ENCODE data around the gene MYOM1. TPM values are rescaled to one million over a fixed set of nuclear protein-coding genes. Genes with fewer than 3 reads are reported as not detected.
"Not testable (repeated sequence)": the region's sequence is repeated elsewhere in the genome, so short reads cannot be mapped to it uniquely, and the experiment has no call there.

MYOM1 gene
- total RNA-seq, 4 donors from 2014 or later: 13.3 to 31.7 (median 16.5) TPM

DNA sequence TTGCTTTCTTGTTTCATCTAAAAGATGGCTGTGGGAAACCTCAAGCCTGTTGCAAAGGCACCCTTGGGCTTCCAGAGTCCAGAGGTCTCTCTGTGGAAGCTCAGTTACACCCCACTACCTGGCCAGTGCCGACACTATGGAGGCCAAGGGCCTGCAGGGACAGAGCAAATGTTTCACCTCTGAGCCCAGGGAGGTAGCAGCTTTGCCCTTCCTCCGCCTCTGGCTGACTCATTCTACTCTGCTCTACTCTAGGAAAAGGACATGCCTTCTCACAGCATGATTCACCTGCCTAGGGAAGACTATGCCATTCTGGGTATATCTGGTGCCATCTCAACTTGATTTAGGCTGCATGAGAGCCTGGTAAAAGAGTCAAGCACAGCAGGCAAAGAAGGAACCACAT, 12.2 kb downstream of the MYOM1 start:
- peaks cover 0 to 28% (median 6%) of the 10 kb centered on the region in 4 donors for H3K36me3 ChIP-seq
- intact Hi-C loops (cut with DNase I): no loop called here
- H3K9me3 ChIP-seq: peaks cover 0 to 13% (median 6%) of the 10 kb centered on the region in 4 donors
- TF ChIP-seq POLR2A (IDR thresholded peaks at IDR 0.05; ENCODE audit: low read depth) (no peak), EP300 (IDR thresholded peaks at IDR 0.05) (no peak), POLR2AphosphoS5 (IDR thresholded peaks at IDR 0.05) (no peak)
- TF ChIP-seq, protein P1, sequence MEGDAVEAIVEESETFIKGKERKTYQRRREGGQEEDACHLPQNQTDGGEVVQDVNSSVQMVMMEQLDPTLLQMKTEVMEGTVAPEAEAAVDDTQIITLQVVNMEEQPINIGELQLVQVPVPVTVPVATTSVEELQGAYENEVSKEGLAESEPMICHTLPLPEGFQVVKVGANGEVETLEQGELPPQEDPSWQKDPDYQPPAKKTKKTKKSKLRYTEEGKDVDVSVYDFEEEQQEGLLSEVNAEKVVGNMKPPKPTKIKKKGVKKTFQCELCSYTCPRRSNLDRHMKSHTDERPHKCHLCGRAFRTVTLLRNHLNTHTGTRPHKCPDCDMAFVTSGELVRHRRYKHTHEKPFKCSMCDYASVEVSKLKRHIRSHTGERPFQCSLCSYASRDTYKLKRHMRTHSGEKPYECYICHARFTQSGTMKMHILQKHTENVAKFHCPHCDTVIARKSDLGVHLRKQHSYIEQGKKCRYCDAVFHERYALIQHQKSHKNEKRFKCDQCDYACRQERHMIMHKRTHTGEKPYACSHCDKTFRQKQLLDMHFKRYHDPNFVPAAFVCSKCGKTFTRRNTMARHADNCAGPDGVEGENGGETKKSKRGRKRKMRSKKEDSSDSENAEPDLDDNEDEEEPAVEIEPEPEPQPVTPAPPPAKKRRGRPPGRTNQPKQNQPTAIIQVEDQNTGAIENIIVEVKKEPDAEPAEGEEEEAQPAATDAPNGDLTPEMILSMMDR (IDR thresholded peaks at IDR 0.05): no peak
- H3K27ac ChIP-seq (replicated peaks in 1 of 4): no peak overlapping the region
- H3K4me1 ChIP-seq: peaks cover 18 to 30% (median 28%) of the 10 kb centered on the region in 4 donors
- peak; percentile 55 for DNase-seq (ENCODE audit: extremely low spot score)
- no peaks in the 10 kb centered on the region for H3K27me3 ChIP-seq
- H3K4me3 ChIP-seq: no peak overlapping the region
- 80% methylated on average over 2 of the region's 2 CpGs for WGBS

DNA sequence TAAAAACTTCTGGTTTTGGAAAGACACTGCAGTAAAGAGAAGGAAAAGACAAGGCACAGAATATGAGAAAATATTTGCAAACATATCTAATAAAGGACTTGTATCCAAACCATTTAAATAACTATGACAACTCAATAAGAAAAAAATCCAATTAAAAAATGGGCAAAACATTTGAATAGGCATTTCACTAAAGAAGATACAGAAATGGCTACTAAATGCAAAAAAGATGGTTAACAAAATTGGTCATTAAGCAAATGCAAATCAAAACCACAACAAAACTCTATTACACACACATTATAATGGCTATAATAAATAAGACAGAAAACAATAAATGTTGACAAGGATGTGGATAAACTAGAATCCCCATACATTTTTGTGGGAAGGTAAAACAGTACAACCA, 14.5 kb downstream of the MYOM1 start:
- TF ChIP-seq EP300 (IDR thresholded peaks at IDR 0.05) (no peak), POLR2AphosphoS5 (IDR thresholded peaks at IDR 0.05) (no peak), POLR2A (IDR thresholded peaks at IDR 0.05; ENCODE audit: low read depth) (no peak)
- TF ChIP-seq, protein P1 (IDR thresholded peaks at IDR 0.05): no peak

DNA sequence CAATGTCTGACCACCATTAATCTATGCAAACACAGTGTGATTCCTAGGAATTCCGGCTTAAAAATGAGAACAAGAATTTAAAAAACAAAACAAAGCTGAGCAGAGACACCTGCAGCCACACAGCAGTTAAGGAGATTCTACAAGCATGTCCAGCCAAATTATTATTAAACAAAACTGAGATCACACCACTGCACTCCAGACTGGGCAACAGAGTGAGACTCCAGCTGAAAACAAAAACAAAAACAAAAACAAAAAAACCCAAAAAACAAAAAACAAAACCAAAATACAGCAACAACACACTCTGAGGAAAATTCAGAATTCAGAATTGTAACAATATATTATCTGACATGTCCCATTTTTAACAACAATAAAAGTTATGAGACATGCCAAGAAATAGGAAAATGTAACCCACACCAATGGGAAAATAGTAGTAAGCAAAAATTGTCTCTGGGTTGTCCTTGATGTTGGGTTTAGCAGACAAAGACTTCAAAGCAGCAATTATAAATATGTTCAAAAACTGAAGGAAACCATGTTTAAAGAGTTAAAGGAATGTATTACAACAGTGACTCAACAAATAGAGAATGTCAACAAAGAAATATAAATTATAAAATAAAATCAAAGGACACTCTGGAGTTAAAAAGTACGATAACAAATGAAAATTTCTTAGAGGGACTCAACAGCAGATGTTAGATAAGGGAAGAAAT, 19.7 kb downstream of the MYOM1 start:
- Histone ChIP-seq H3K9me3 (peaks cover 0 to 15% (median 7%) of the 10 kb centered on the region in 4 donors), H3K36me3 (no peaks in the 10 kb centered on the region), H3K4me3 (no peak overlapping the region), H3K4me1 (peaks cover 11 to 23% (median 18%) of the 10 kb centered on the region in 4 donors), H3K27ac (replicated peaks in 1 of 4) (no peak overlapping the region), H3K27me3 (no peaks in the 10 kb centered on the region)
- DNase-seq (ENCODE audit: extremely low spot score): peak; percentile 26
- no peak for TF ChIP-seq POLR2A (IDR thresholded peaks at IDR 0.05; ENCODE audit: low read depth)
- TF ChIP-seq, protein P1 (IDR thresholded peaks at IDR 0.05): no peak
- no peak for TF ChIP-seq EP300 (IDR thresholded peaks at IDR 0.05)
- TF ChIP-seq POLR2AphosphoS5 (IDR thresholded peaks at IDR 0.05): no peak
- intact Hi-C loops (cut with DNase I): no loop called here
- 66% methylated on average over 2 of the region's 2 CpGs for WGBS

More for the DNA sequence above, 14.5 kb downstream of the MYOM1 start:
- Histone ChIP-seq H3K27ac (replicated peaks in 1 of 4) (no peak overlapping the region), H3K4me1 (peaks cover 6 to 12% (median 9%) of the 10 kb centered on the region in 4 donors), H3K4me3 (no peak overlapping the region), H3K36me3 (peaks cover 0 to 18% (median 6%) of the 10 kb centered on the region in 4 donors), H3K9me3 (peaks cover 0 to 15% (median 9%) of the 10 kb centered on the region in 4 donors), H3K27me3 (no peaks in the 10 kb centered on the region)
- DNase-seq (ENCODE audit: extremely low spot score): no peak
- intact Hi-C loops (cut with DNase I): no loop called here

DNA sequence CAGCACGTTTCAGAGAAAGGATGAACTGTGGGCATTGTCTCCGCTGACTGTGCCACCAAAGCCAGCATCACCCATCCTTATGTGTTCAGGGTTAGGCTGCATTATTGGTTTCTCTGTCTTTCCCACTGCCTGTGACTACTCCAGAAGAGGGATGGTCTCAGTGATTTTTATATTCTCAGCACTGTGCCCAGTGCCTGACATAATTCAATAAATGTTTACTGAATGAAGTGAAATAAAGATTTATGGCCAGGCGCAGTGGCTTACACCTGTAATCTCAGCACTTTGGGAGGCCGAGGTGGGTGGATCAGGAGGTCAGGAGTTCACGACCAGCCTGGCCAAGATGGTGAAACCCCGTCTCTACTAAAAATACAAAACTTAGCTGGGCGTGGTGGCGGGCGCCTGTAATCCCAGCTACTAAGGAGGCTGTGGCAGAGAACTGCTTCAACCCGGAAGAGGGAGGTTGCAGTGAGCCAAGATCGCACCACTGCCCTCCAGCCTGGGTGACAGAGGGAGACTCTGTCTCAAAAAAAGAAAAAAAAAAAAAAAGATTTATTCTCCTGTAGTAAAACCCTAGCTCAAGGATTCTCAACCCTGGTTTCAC, 21.4 kb downstream of the MYOM1 start:
- H3K27ac ChIP-seq (replicated peaks in 1 of 4); DNase-seq (ENCODE audit: extremely low spot score); H3K36me3 ChIP-seq; H3K4me3 ChIP-seq; H3K27me3 ChIP-seq; intact Hi-C loops (cut with DNase I): not testable (repeated sequence)
- H3K9me3 ChIP-seq: peaks cover 0 to 14% (median 5%) of the 10 kb centered on the region in 4 donors
- H3K4me1 ChIP-seq: peaks cover 17 to 31% (median 21%) of the 10 kb centered on the region in 4 donors
- 86% methylated on average over 11 of the region's 11 CpGs for WGBS

DNA sequence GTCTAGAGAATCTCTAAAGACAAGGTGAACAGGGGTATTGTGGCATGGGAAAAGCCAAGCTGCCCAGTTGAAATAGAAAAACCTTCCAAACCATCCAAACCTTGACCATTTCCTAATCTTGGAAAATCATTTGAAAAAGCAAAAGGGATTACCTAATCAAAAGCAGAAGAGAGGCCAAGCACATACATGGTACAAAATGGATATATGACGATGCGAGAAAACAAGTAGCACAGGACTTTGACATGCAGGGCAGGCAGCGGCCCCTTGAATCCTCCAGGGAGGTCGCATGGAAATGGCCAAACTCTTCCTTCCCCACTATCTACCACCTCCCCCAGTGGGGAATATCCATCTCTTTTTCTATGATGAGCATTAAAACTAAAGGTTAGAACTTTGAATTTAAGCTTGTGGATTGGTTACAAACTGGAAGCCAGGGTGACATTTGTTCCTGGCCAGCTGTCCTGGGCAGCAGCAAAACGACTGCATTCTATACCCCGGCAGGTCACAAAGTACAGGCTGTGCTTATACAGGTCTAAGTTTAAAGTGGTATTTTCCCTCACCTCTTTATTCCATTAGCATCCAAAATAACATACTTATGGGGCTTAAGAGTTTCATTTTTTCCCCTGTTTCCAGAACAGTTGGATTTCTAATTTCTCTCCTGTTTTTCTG, 24.7 kb downstream of the MYOM1 start:
- Histone ChIP-seq H3K4me1 (peaks cover 17 to 38% (median 24%) of the 10 kb centered on the region in 4 donors), H3K27me3 (no peaks in the 10 kb centered on the region), H3K27ac (replicated peaks in 1 of 4) (no peak overlapping the region), H3K36me3 (peaks cover 0 to 12% (median 0%) of the 10 kb centered on the region in 4 donors), H3K9me3 (no peaks in the 10 kb centered on the region), H3K4me3 (no peak overlapping the region)
- intact Hi-C loops (cut with DNase I): no loop called here
- DNase-seq (ENCODE audit: extremely low spot score): peak; percentile 50
- TF ChIP-seq, protein P1 (IDR thresholded peaks at IDR 0.05): no peak
- TF ChIP-seq POLR2AphosphoS5 (IDR thresholded peaks at IDR 0.05) (no peak), POLR2A (IDR thresholded peaks at IDR 0.05; ENCODE audit: low read depth) (no peak), EP300 (IDR thresholded peaks at IDR 0.05) (no peak)
- WGBS: 83% methylated on average over 6 of the region's 6 CpGs

All from esophagus muscularis mucosa (tissue), 4 donors.